ENCODE results near the gene DCC. TPM values are rescaled to one million over a fixed set of nuclear protein-coding genes. Genes with fewer than 3 reads are reported as not detected.

DCC gene
- total RNA-seq, 1 donor from 2014 or later = 1.0 TPM

- H3K4me3 Mint-ChIP-seq = no peak overlapping the region
- no peaks in the 10 kb centered on the region for H3K27me3 Mint-ChIP-seq (ENCODE audit: low read depth)
- TF ChIP-seq CTCF (IDR thresholded peaks at IDR 0.05; ENCODE audit: unreplicated experiment) = no peak
- H3K27ac Mint-ChIP-seq = no peak overlapping the region
- H3K36me3 Mint-ChIP-seq = no peaks in the 10 kb centered on the region
- H3K9me3 Mint-ChIP-seq = no peaks in the 10 kb centered on the region
- no peaks in the 10 kb centered on the region for H3K4me1 Mint-ChIP-seq
- DNase-seq (ENCODE audit: low spot score in 2 of 2, unreplicated experiment in 2 of 2) = no peak
Measured at GRCh38 chr18:52403291-52404021, 63.5 kb downstream of the DCC start.

- Mint-ChIP-seq H3K4me1 (no peaks in the 10 kb centered on the region), H3K4me3 (no peak overlapping the region), H3K9me3 (no peaks in the 10 kb centered on the region), H3K27ac (no peak overlapping the region), H3K36me3 (no peaks in the 10 kb centered on the region), H3K27me3 (ENCODE audit: low read depth) (no peaks in the 10 kb centered on the region)
- no peak for DNase-seq (ENCODE audit: low spot score in 2 of 2, unreplicated experiment in 2 of 2)
- TF ChIP-seq CTCF (IDR thresholded peaks at IDR 0.05; ENCODE audit: unreplicated experiment) = no peak
Measured at GRCh38 chr18:52408800-52409302, 68.9 kb downstream of the DCC start.

- Mint-ChIP-seq H3K9me3 (no peaks in the 10 kb centered on the region), H3K4me1 (no peaks in the 10 kb centered on the region), H3K4me3 (no peak overlapping the region), H3K27me3 (ENCODE audit: low read depth) (no peaks in the 10 kb centered on the region), H3K36me3 (no peaks in the 10 kb centered on the region), H3K27ac (no peak overlapping the region)
- TF ChIP-seq CTCF (IDR thresholded peaks at IDR 0.05; ENCODE audit: unreplicated experiment) = no peak
- DNase-seq (ENCODE audit: low spot score in 2 of 2, unreplicated experiment in 2 of 2) = no peak
Measured at GRCh38 chr18:52409727-52410126, 69.7 kb downstream of the DCC start.

- H3K27ac Mint-ChIP-seq = no peak overlapping the region
- no peak for DNase-seq (ENCODE audit: low spot score in 2 of 2, unreplicated experiment in 2 of 2)
- no peak for TF ChIP-seq CTCF (IDR thresholded peaks at IDR 0.05; ENCODE audit: unreplicated experiment)
- no peak overlapping the region for H3K4me3 Mint-ChIP-seq
- H3K9me3 Mint-ChIP-seq = peaks cover 8% of the 10 kb centered on the region
- peaks cover 1% of the 10 kb centered on the region for H3K27me3 Mint-ChIP-seq (ENCODE audit: low read depth)
- H3K4me1 Mint-ChIP-seq = no peaks in the 10 kb centered on the region
- H3K36me3 Mint-ChIP-seq = no peaks in the 10 kb centered on the region
Measured at GRCh38 chr18:52415131-52415530, 75.1 kb downstream of the DCC start.

GRCh38 chr18:52422985-52423601 is 83.1 kb downstream of the DCC start:
- no peak for TF ChIP-seq CTCF (IDR thresholded peaks at IDR 0.05; ENCODE audit: unreplicated experiment)
- H3K36me3 Mint-ChIP-seq = no peaks in the 10 kb centered on the region

More at GRCh38 chr18:52422985-52423601, 83.1 kb downstream of the DCC start:
- Mint-ChIP-seq H3K9me3 (no peaks in the 10 kb centered on the region), H3K4me1 (no peaks in the 10 kb centered on the region), H3K27ac (no peak overlapping the region), H3K27me3 (ENCODE audit: low read depth) (peaks cover 22% of the 10 kb centered on the region), H3K4me3 (no peak overlapping the region)
- DNase-seq (ENCODE audit: low spot score in 2 of 2, unreplicated experiment in 2 of 2) = no peak
